ENCODE data around the gene MATN1.
"Not testable (repeated sequence)": the region's sequence is repeated elsewhere in the genome, so short reads cannot be mapped to it uniquely, and the experiment has no call there.

MATN1 gene

GRCh38 chr1:30694280-30695175 lies 28.9 kb downstream of the MATN1 start:
- ATAC-seq = no peak
- Mint-ChIP-seq H3K36me3 (no peaks in the 10 kb centered on the region), H3K9me3 (peaks cover 2% of the 10 kb centered on the region), H3K27me3 (peaks cover 46% of the 10 kb centered on the region), H3K27ac (no peak overlapping the region), H3K4me1 (peaks cover 10% of the 10 kb centered on the region), H3K4me3 (no peak overlapping the region)

GRCh38 chr1:30693822-30694221 lies 29.6 kb downstream of the MATN1 start:
- H3K4me1 Mint-ChIP-seq = peaks cover 10% of the 10 kb centered on the region
- ATAC-seq = no peak
- no peak overlapping the region for H3K27ac Mint-ChIP-seq
- peaks cover 53% of the 10 kb centered on the region for H3K27me3 Mint-ChIP-seq
- peaks cover 2% of the 10 kb centered on the region for H3K9me3 Mint-ChIP-seq
- H3K4me3 Mint-ChIP-seq = no peak overlapping the region
- no peaks in the 10 kb centered on the region for H3K36me3 Mint-ChIP-seq

GRCh38 chr1:30693366-30693765 lies 30.0 kb downstream of the MATN1 start:
- H3K27me3 Mint-ChIP-seq = peaks cover 56% of the 10 kb centered on the region
- peaks cover 2% of the 10 kb centered on the region for H3K9me3 Mint-ChIP-seq
- no peak overlapping the region for H3K27ac Mint-ChIP-seq
- no peaks in the 10 kb centered on the region for H3K36me3 Mint-ChIP-seq
- no peak for ATAC-seq
- no peak overlapping the region for H3K4me3 Mint-ChIP-seq
- H3K4me1 Mint-ChIP-seq = peaks cover 10% of the 10 kb centered on the region

GRCh38 chr1:30692948-30693301 lies 30.5 kb downstream of the MATN1 start:
- no peaks in the 10 kb centered on the region for H3K36me3 Mint-ChIP-seq
- H3K27ac Mint-ChIP-seq = no peak overlapping the region
- H3K4me1 Mint-ChIP-seq = peaks cover 10% of the 10 kb centered on the region
- H3K27me3 Mint-ChIP-seq = peaks cover 57% of the 10 kb centered on the region
- no peak for ATAC-seq
- H3K9me3 Mint-ChIP-seq = peaks cover 2% of the 10 kb centered on the region
- H3K4me3 Mint-ChIP-seq = no peak overlapping the region

- Mint-ChIP-seq H3K4me3 (no peak overlapping the region), H3K4me1 (peaks cover 10% of the 10 kb centered on the region), H3K27ac (no peak overlapping the region), H3K36me3 (no peaks in the 10 kb centered on the region), H3K9me3 (peaks cover 2% of the 10 kb centered on the region), H3K27me3 (peaks cover 62% of the 10 kb centered on the region)
- no peak for ATAC-seq
These were observed 31.0 kb downstream of the MATN1 start for GRCh38 chr1:30692201-30692947.

- no peak for ATAC-seq
- no peaks in the 10 kb centered on the region for H3K36me3 Mint-ChIP-seq
- H3K4me3 Mint-ChIP-seq = no peak overlapping the region
- peaks cover 2% of the 10 kb centered on the region for H3K9me3 Mint-ChIP-seq
- peaks cover 71% of the 10 kb centered on the region for H3K27me3 Mint-ChIP-seq
- peaks cover 10% of the 10 kb centered on the region for H3K4me1 Mint-ChIP-seq
- H3K27ac Mint-ChIP-seq = no peak overlapping the region
These were observed 31.9 kb downstream of the MATN1 start for GRCh38 chr1:30691480-30691879.

- Mint-ChIP-seq H3K27ac (no peak overlapping the region), H3K36me3 (no peaks in the 10 kb centered on the region), H3K27me3 (peaks cover 75% of the 10 kb centered on the region), H3K9me3 (peaks cover 2% of the 10 kb centered on the region), H3K4me1 (peaks cover 10% of the 10 kb centered on the region), H3K4me3 (no peak overlapping the region)
- no peak for ATAC-seq
These were observed 33.3 kb downstream of the MATN1 start for GRCh38 chr1:30689901-30690645.

GRCh38 chr1:30688920-30689794 lies 34.2 kb downstream of the MATN1 start:
- Mint-ChIP-seq H3K27ac (no peak overlapping the region), H3K9me3 (peaks cover 2% of the 10 kb centered on the region), H3K36me3 (no peaks in the 10 kb centered on the region), H3K4me1 (peaks cover 14% of the 10 kb centered on the region), H3K4me3 (no peak overlapping the region), H3K27me3 (peaks cover 76% of the 10 kb centered on the region)
- ATAC-seq = peak; percentile 32

GRCh38 chr1:30688516-30688915 lies 34.9 kb downstream of the MATN1 start:
- not testable (repeated sequence) for H3K9me3 Mint-ChIP-seq, ATAC-seq, H3K4me3 Mint-ChIP-seq, H3K36me3 Mint-ChIP-seq, H3K27ac Mint-ChIP-seq
- Mint-ChIP-seq H3K4me1 (peaks cover 14% of the 10 kb centered on the region), H3K27me3 (peaks cover 82% of the 10 kb centered on the region)

GRCh38 chr1:30687886-30688285 lies 35.5 kb downstream of the MATN1 start:
- Mint-ChIP-seq H3K36me3 (no peaks in the 10 kb centered on the region), H3K4me3 (no peak overlapping the region), H3K9me3 (peaks cover 2% of the 10 kb centered on the region), H3K27ac (no peak overlapping the region), H3K4me1 (peaks cover 13% of the 10 kb centered on the region), H3K27me3 (peaks cover 86% of the 10 kb centered on the region)
- ATAC-seq = no peak

- H3K27me3 Mint-ChIP-seq = peaks cover 86% of the 10 kb centered on the region
- H3K9me3 Mint-ChIP-seq = no peaks in the 10 kb centered on the region
- no peaks in the 10 kb centered on the region for H3K36me3 Mint-ChIP-seq
- H3K27ac Mint-ChIP-seq = no peak overlapping the region
- peaks cover 5% of the 10 kb centered on the region for H3K4me1 Mint-ChIP-seq
- no peak for ATAC-seq
- no peak overlapping the region for H3K4me3 Mint-ChIP-seq
These were observed 37.0 kb downstream of the MATN1 start for GRCh38 chr1:30686236-30686935.

- H3K36me3 Mint-ChIP-seq = no peaks in the 10 kb centered on the region
- no peak overlapping the region for H3K4me3 Mint-ChIP-seq
- peaks cover 5% of the 10 kb centered on the region for H3K4me1 Mint-ChIP-seq
- H3K9me3 Mint-ChIP-seq = no peaks in the 10 kb centered on the region
- H3K27me3 Mint-ChIP-seq = peaks cover 91% of the 10 kb centered on the region
- no peak overlapping the region for H3K27ac Mint-ChIP-seq
- ATAC-seq = no peak
These were observed 37.6 kb downstream of the MATN1 start for GRCh38 chr1:30685796-30686165.

GRCh38 chr1:30684881-30685795 lies 38.2 kb downstream of the MATN1 start:
- no peak overlapping the region for H3K27ac Mint-ChIP-seq
- peak; percentile 6 for ATAC-seq

More at GRCh38 chr1:30684881-30685795, 38.2 kb downstream of the MATN1 start:
- Mint-ChIP-seq H3K4me3 (peak overlapping the region; percentile 34), H3K27me3 (peaks cover 92% of the 10 kb centered on the region), H3K4me1 (peaks cover 5% of the 10 kb centered on the region), H3K9me3 (no peaks in the 10 kb centered on the region), H3K36me3 (no peaks in the 10 kb centered on the region)
